ENCODE results near the gene GLYR1. TPM values are rescaled to one million over a fixed set of nuclear protein-coding genes. Genes with fewer than 3 reads are reported as not detected.

The GLYR1 gene
- total and polyA plus RNA-seq, 2 donors from 2014 or later = 47.9 to 119 TPM

DNA sequence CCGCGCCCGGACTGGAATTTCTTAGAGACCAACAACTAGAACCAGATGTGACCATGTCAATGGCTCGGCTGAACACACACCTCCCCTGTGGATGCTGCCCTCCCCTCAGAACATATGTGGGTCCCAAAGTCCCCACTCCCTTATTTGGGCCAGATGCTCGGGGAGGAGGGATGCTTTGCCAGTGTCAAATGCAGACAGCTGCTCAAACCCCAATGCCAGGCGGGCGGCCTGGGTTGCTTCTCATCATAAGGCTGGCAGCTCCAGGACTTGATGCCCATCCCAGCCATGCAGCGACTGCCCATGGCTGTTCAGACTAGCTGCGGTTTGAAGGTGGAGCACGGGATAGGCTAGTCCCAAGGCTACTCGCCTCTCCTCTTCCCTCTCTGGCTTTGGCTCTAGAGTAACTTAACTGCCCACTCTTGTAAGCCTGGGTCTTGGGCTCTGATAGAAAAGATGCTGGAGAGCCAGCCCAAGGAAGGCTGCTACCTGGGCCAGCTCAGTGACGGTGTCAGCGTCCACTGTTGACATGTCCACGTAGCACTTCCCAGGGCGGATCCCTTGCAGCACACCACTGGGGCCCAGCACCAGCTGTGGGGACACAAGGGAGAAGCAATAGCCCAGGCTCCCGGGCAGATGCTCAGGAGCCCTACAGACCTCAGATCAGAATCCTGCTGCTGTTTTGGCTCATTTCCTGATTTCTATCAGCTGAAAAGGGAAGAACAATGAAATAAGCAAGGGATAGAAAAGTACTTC, 33.7 kb downstream of the GLYR1 start:
- Histone ChIP-seq H3K27ac (ENCODE audit: low read depth in 2 of 2, low read length in 2 of 2) (no peak overlapping the region), H3K36me3 (ENCODE audit: control insufficient read depth in 2 of 3, insufficient read depth in 3 of 3, low read length in 3 of 3) (peaks cover 2 to 39% (median 22%) of the 10 kb centered on the region in 3 donors)
- intact Hi-C loops (cut with DNase I) = no loop called here

DNA sequence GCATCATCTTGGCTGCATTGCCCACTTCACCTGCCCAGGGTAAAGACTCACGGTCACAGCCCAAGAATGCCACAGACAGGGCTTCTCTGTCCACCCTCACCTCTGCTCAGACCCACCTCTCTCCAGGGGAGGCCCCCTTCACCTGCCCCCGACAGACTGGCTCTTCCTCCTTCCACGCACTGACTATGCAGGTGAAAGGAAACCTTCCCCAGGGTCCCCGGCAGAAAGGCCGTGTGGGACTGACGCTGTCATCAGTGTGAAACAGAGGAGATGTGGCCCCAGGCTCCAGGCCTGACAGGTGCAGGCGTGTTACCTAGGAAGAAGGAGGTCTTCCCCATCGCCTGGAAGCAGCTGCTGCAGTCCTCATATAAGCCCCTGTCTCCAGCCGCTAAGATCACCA, 35.3 kb downstream of the GLYR1 start:
- Histone ChIP-seq H3K27ac (ENCODE audit: low read depth in 2 of 2, low read length in 2 of 2) (no peak overlapping the region), H3K27me3 (ENCODE audit: control insufficient read depth, insufficient read depth, low read length) (no peaks in the 10 kb centered on the region), H3K4me1 (ENCODE audit: control insufficient read depth in 2 of 3, insufficient read depth in 2 of 3, low read depth in 1 of 3, low read length in 3 of 3) (no peaks in the 10 kb centered on the region), H3K9ac (ENCODE audit: low read length in 3 of 3) (no peak overlapping the region), H3K9me3 (ENCODE audit: control insufficient read depth in 2 of 3, insufficient read depth in 1 of 3, low read length in 3 of 3) (no peaks in the 10 kb centered on the region), H3K4me3 (ENCODE audit: low read length in 3 of 3) (no peak overlapping the region), H3K36me3 (ENCODE audit: control insufficient read depth in 2 of 3, insufficient read depth in 3 of 3, low read length in 3 of 3) (peaks cover 6 to 30% (median 21%) of the 10 kb centered on the region in 3 donors)
- intact Hi-C loops (cut with DNase I) = no loop called here
- DNase-seq = no peak
- no peak for FAIRE-seq
- TF ChIP-seq, protein P1, sequence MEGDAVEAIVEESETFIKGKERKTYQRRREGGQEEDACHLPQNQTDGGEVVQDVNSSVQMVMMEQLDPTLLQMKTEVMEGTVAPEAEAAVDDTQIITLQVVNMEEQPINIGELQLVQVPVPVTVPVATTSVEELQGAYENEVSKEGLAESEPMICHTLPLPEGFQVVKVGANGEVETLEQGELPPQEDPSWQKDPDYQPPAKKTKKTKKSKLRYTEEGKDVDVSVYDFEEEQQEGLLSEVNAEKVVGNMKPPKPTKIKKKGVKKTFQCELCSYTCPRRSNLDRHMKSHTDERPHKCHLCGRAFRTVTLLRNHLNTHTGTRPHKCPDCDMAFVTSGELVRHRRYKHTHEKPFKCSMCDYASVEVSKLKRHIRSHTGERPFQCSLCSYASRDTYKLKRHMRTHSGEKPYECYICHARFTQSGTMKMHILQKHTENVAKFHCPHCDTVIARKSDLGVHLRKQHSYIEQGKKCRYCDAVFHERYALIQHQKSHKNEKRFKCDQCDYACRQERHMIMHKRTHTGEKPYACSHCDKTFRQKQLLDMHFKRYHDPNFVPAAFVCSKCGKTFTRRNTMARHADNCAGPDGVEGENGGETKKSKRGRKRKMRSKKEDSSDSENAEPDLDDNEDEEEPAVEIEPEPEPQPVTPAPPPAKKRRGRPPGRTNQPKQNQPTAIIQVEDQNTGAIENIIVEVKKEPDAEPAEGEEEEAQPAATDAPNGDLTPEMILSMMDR (IDR thresholded peaks at IDR 0.05; ENCODE audit: borderline replicate concordance, extremely low read depth, insufficient read depth) = no peak

More for the DNA sequence above, 33.7 kb downstream of the GLYR1 start:
- DNase-seq (no peak), FAIRE-seq (no peak)
- H3K4me1 ChIP-seq (ENCODE audit: control insufficient read depth in 2 of 3, insufficient read depth in 2 of 3, low read depth in 1 of 3, low read length in 3 of 3) = no peaks in the 10 kb centered on the region
- TF ChIP-seq, protein P1 (IDR thresholded peaks at IDR 0.05; ENCODE audit: borderline replicate concordance, extremely low read depth, insufficient read depth) = no peak
- H3K27me3 ChIP-seq (ENCODE audit: control insufficient read depth, insufficient read depth, low read length) = no peaks in the 10 kb centered on the region
- no peak overlapping the region for H3K4me3 ChIP-seq (ENCODE audit: low read length in 3 of 3)
- no peak overlapping the region for H3K9ac ChIP-seq (ENCODE audit: low read length in 3 of 3)
- H3K9me3 ChIP-seq (ENCODE audit: control insufficient read depth in 2 of 3, insufficient read depth in 1 of 3, low read length in 3 of 3) = no peaks in the 10 kb centered on the region

DNA sequence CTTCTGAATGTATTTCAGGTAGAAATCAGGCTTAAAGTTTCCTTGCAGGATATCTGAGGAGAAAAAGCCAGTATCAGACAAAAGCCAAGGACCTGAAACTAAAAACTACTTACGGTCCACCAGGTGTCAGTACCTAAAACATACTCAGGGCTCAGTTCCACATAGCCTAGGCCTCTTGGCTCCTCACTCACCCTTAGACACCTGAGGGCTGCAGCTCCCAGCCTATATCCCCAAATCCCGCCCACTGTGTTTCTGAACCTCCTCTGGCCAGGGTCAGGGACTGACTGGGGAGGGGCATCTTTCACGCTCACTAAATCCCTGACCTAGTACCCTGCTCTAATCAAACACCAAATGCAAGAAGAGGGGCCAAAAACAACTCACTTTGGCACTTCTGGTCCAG, 35.8 kb downstream of the GLYR1 start:
- DNase-seq (no peak), FAIRE-seq (no peak)
- H3K4me1 ChIP-seq (ENCODE audit: control insufficient read depth in 2 of 3, insufficient read depth in 2 of 3, low read depth in 1 of 3, low read length in 3 of 3) = no peaks in the 10 kb centered on the region
- intact Hi-C loops (cut with DNase I) = no loop called here
- H3K9me3 ChIP-seq (ENCODE audit: control insufficient read depth in 2 of 3, insufficient read depth in 1 of 3, low read length in 3 of 3) = no peaks in the 10 kb centered on the region
- peaks cover 6 to 28% (median 21%) of the 10 kb centered on the region in 3 donors for H3K36me3 ChIP-seq (ENCODE audit: control insufficient read depth in 2 of 3, insufficient read depth in 3 of 3, low read length in 3 of 3)
- no peak overlapping the region for H3K27ac ChIP-seq (ENCODE audit: low read depth in 2 of 2, low read length in 2 of 2)
- H3K4me3 ChIP-seq (ENCODE audit: low read length in 3 of 3) = no peak overlapping the region
- H3K9ac ChIP-seq (ENCODE audit: low read length in 3 of 3) = no peak overlapping the region
- TF ChIP-seq, protein P1 (IDR thresholded peaks at IDR 0.05; ENCODE audit: borderline replicate concordance, extremely low read depth, insufficient read depth) = no peak
- no peaks in the 10 kb centered on the region for H3K27me3 ChIP-seq (ENCODE audit: control insufficient read depth, insufficient read depth, low read length)

All from kidney (tissue), 14 donors.